Hematopoietic multipotent progenitor cell treated with erythropoietin and hydrocortisone succinate and interleukin-3 and kit ligand, for 8 days (in vitro differentiated cells): ENCODE data around the gene SLC23A2.
"Not testable (repeated sequence)": the region's sequence is repeated elsewhere in the genome, so short reads cannot be mapped to it uniquely, and the experiment has no call there.

Experiments used
- DNase-seq: peaks from one replicate; pipeline ENCODE4 v3.0.0-alpha.2; 2015

Gene SLC23A2

DNA sequence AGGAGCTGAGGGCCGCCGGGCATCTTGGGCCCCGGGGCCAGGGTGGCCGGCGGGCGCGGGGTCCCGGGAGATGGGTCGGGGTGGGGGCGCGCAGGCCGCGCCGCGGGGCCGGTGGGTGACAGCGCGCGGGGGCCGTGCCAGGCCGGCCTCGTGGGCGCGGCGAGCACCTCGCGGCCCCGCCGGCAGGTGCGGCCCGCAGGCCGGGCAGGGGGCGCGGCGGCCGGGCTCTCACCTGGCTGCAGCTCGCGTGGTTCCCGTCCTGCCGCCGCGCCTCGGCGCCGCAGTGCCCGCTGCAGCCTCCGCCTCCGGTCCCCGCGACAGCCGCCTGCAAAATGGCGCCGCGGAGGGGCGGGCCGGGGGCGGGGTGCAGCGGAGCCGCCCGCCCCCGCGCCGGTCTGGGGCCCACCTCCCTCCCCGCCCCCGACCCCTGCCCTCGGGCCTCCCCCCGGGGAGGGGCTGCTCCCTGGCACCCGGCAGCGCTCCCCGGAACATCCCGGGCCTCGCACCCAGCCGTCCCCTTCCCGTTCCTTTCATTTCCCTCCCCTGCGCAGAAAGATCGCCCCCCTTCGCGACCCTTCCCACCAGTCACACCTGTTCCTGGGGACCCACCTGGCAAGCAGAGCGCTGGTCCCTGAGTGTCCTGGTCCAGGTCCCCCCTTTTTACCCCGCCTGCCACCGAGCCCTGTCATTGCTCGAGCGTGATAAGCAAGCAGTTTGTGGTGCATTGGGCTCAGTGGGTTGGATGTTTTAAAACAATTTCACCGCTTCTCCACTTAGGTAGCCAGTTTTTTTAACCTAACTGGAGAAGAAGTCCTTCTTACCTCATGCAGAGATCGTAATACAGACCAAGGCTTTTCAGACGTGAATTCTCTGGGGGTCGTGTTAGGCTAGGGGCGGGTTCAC lies at the start of gene SLC23A2:
Gene SLC23A2, minus strand, starts transcription at position 337 of the 903 bp plus-strand sequence. CDS start 68,948 bp downstream, outside the sequence.
- DNase-seq, result peak; percentile 45

DNA sequence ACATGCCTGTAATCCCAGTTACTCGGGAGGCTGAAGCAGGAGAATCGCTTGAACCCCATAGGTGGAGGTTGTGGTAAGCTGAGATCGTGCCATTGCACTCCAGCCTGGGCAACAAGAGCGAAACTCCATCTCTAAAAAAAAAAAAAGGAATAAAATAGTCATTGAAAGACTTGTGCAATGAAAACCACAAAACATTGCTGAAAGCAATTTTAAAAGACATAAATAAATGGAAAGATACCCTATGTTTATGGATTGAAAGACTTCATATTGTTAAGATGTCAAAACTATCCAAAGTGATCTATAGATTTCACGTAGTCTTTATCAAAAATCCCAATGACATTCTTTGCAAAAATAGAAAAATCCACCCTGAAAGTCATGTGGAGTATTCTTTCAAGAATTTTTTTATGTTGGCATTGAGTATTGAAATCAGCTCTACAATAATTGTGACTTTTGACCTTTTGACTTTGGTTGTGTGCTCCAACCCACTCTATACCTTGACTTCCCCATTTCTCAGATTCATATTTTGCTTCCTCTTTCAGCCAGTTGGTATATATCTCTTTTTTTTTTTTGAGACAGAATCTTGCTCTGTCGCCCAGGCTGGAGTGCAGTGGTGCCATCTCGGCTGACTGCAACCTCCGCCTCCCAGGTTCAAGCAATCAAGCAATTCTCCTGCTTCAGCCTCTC lies 45.5 kb upstream of the SLC23A2 start:
- no peak for DNase-seq

DNA sequence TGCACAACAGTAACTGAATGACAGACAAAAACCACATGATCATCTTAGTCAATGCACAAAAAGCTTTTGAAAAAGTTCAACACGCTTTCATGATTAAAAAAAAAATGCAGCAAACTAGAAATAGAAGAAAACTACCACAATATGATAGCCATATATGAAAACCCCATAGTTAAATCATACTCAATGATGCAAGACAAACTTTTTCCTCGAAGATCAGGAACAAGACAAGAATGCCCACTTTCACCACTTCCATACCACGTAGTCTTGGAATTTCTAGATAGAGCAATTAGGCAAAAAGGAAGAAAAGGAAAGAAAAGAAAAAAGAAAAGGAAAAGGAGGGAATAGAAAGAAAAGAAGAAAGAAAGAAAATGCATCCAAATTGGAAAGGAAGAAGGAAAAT lies 44.6 kb upstream of the SLC23A2 start:
- DNase-seq, result no peak

DNA sequence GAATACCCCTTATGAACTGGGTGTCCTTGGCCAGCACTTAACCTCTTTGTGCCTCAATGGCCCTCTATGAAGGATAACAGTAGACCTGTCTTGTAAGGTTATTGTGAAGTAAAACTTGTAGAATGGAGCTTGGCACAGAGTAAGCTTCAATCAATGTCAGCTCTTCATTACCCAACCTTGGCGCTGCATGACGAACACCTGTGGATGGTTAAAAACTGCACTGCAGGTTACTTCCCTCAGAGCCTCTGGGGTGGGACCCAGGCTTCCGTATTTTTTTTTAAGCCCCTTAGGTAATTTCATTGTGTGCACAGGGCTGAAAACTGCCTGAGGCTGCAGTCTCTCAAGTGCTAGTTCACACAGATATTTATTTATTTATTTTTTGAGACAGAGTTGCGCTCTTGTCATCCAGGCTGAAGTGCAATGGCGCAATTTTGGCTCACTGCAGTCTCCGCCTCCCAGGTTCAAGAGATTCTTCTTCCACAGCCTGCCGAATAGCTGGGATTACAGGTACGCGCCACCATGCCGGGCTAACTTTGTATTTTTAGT lies 42.8 kb upstream of the SLC23A2 start:
- no peak for DNase-seq

DNA sequence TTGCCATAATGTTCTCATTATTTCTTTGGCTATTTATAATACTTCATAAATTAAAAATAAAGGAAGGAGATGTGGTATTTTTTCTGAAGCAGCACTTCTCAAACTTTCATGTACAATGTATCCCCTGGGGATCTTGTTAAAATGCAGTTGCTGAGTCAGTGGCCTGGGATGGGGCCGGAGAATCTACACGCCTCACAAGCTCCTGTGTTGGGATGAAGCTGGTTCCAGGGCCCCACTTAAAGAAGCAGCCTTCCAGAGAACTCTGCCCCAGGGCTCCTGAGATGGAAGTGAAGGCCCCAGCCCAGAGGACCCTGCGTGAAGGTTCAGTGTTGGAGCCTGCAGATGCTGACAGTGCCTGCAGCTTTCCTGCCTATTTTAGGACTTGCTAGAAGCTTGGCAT lies 40.1 kb upstream of the SLC23A2 start:
- DNase-seq, result no peak

DNA sequence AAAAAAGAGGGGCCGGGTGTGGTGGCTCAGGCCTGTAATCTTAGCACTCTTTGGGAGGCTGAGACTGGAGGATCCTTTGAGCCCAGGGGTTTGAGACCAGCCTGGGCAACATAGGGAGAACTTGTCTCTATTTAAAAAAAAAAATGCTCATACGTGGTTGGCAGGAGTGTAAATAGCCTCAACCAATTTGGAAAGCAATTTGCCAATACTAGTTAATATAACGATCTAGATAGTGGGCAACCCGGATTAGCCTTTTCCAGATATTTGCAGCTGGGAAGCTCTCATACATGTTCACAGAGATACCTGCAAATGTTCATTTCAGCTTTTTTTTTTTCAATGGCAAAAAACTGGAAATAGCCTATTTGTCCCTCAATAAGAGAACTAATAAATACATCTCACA lies 39.0 kb upstream of the SLC23A2 start:
- DNase-seq, result no peak

DNA sequence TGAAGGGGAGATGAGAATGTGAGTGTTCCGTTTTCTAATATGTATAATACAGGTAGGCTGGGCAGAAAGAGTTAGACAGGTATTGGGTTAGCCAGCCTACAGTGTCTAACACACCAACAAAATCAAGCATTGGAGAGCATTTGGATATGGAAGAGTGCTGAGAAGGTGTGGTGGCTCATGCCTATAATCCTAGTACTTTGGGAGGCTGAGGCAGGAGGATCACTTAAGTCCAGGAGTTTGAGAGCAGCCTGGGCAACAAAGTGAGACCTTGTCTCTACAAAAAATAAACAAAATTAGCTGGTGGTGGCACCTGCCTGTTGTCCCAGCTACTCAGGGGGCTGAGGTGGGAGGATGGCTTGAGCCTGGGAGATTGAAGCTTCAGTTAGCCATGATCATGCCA lies 38.6 kb upstream of the SLC23A2 start:
- DNase-seq, result no peak

DNA sequence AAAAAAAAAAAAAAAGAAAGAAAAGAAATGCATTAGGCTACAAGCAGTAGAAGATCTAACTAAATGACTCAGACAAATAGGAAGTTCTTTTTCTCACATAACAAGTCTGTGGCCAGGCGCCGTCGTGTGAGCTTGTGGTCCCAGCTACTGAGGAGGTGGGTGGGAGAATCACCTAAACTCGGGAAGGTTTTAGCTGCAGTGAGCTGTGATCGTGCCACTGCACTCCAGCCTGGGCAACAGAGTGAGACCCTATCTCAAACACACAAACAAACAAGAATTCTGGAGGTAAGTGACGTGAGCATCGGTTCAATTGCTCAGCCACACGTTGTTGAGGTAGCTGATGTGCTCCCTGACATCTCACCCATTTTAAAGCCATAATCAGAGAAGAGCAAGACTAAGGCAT lies 37.9 kb upstream of the SLC23A2 start:
- DNase-seq, result no peak

DNA sequence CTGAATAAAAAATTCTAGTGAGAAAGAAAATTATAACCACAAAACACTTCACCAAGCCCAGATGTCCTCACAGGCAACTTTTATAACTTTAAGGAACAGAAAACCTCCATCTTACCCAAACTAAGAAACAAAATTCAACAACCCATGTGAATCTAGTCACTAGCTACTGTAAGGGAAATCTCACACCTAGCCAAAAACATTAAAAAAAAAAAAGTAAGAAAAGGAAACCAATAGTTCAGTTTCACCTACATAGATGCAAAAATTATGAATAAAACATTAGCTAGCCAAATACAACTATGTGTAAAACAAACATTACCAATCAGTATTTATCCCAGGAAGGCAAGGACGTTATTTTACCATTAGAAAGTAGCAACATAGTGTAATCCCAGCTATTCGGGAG lies 35.5 kb upstream of the SLC23A2 start:
- DNase-seq, result no peak

DNA sequence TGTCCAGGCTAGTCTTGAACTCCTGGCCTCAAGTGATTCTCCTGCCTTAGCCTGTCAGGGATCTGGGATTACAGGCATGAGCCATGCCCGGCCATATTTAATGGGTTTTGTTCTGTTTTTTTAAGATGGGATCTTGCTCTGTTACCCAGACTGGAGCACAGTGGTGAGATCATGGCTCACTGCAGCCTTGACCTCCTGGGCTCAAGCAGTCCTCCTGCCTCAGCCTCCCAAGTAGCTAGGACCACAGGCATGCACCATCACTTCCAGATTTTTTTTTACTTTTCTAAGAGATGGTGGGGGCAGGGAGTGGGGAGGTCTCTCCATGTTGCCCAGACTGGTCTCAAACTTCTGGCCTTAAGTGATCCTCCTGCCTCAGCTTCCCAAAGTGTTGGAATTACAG lies 34.2 kb upstream of the SLC23A2 start:
- not testable (repeated sequence) for DNase-seq

DNA sequence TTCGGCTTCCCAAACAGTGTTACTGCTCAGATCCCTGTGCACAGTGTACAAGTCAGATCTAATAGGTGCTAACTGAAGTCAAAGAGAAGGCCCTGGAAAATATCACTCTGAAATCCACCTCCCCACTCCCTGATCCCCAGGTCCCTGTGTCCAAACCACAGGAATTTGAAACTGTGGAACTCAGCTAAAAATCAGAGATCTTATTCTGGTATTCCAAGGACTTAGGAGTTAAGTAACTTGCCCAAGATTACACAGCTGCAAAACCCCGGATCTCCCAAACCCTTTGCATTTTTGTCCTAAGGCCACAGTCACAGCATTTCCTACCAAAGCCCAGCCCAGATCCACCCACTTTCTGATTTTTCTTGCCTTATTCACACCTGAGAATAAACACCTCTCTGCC lies 32.3 kb upstream of the SLC23A2 start:
- DNase-seq, result no peak

DNA sequence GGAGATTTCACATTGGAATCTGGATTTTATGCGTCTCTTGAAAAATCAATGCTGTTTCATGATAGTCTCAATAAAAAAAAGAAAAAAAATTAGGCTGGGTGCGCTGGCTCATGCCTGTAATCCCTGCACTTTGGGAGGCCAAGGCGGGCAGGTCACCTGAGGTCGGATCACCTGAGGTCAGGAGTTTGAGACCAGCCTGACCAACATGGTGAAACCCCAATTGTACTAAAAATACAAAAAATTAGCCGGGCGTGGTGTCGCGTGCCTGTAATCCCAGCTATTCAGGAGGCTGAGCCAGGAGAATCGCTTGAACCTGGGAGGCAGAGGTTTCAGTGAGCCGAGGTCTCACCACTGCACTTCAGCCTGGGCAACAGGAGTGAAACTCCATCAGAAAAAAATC lies 30.4 kb upstream of the SLC23A2 start:
- not testable (repeated sequence) for DNase-seq

DNA sequence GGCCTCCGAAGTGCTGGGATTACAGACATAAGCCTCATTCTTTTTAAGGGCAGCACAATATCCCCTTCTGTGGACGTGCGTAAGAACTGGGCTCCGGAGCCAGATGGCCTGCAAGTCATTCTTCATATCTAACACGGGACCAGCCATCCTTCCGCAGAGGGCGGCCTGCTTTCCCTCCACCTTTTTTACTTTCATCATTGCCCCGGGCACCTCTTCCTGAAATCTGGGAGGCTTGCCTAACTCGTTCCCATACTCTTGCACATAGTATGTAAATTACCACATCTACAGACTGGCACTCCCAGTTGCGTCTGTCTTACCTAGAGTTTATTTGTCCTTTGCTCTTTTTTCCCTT lies 29.9 kb upstream of the SLC23A2 start:
- no peak for DNase-seq

DNA sequence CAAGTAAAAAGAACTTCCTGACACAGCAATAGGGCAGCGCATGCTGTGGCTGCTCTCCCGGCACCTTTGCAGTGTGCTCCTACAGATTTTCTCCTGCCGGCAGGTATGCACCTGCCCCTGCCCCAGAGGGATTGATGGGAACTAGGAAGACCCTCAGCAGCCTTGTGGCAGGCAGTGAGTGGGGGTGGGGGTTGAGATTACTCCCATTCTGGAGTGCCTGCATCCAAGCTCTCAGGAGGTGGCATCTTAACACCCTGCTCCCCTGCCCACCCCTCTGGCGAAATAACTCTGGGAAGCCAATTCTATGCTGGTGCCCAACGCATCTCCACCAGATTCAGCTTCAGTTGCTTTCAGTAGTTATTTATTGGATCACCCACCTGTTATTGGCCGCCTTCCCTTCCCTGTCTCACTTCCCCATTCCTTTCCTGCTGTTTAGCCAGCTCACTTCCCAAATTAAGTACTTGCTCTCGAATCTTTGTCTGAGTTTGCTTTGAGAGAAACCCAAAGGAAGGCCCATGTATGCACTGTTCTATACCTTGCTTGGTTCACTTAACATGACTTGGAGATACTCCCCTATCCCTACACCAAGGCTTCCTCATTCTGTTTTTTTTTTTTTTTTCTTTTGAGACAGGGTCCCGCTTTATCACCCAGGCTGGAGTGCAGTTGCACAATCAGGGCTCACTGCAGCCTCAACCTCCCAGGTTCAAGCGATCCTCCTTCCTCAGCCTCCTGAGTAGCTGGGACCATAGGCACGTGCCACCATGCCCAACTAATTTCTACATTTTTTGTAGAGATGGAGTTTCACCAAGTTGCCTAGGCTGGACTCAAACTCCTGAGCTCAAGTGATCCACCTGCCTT lies 29.3 kb upstream of the SLC23A2 start:
- DNase-seq, result no peak

DNA sequence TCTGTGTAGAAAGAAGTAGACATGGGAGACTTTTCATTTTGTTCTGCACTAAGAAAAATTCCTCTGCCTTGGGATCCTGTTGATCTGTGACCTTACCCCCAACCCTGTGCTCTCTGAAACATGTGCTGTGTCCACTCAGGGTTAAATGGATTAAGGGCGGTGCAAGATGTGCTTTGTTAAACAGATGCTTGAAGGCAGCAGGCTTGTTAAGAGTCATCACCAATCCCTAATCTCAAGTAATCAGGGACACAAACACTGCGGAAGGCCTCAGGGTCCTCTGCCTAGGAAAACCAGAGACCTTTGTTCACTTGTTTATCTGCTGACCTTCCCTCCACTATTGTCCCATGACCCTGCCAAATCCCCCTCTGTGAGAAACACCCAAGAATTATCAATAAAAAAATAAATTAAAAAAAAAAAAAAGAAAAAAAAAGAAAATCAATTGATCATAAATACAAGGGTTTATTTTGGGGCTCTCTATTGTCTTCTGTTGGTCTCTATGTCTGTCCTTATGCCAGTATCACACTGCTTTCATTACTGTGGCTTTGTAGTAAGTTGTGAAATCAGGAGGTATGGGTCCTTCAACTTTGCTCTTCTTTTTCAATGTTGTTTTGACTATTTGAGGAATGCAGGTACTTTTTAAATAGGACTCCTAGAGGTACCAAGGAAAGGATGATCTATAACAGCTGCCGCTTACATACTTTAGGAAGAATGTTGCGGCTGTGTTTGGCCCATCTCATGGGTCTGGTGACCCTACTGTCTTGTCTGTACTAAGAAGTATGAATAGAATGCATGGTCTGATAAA lies 27.1 kb upstream of the SLC23A2 start:
- DNase-seq, result not testable (repeated sequence)

DNA sequence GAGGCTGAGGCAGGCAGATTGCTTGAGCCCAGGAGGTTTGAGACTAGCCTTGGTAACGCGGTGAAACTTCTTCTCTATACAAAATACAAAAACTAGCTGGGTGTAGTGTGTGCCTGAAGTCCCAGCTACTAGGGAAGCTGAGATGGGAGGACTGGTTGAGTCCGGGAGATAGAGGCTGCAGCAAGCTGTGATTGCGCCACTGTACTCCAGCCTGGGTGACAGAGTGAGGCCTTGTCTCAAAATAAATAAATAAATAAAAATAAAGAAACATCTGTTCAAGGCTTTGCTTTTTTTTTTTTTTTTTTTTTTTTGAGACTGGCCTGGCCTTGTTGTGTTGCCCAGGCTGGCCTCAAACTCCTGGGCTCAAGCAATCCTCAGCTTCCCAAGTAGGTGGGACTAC lies 23.7 kb upstream of the SLC23A2 start:
- DNase-seq, result no peak

DNA sequence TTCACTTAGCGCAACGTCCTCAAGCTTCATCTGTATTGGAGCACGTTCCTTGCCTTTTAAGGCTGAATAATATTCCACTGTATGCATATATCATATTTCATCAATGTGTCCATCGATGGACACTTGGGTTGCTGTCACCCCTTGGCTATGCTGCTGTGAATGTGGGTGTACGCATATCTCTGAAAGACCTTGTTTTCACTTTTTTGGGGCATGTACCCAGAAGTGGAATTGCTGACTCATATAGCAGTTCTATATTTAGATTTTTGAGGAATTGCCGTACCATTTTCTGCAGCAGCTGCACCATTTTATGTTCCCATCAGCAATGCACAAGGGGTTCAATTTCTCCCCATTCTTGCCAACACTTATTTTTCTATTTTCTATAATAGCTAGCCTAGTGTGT lies 22.8 kb upstream of the SLC23A2 start:
- DNase-seq, result no peak

DNA sequence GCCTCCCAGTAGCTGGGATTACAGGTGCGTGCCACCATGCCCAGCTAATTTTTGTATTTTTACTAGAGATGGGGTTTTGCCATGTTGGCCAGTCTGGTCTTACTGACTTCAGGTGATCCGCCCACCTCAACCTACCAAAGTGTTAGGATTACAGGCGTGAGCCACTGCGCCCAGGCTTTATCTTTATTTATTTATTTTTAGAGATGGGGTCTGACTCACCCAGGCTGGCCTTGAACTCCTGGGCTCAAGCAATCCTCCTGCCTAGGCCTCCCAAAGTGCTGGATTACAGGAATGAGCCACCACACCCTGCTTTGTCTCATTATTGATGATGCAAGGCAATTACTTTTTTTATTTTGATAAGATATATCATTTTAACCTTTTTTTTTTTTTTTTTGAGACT lies 21.9 kb upstream of the SLC23A2 start:
- DNase-seq, result not testable (repeated sequence)

DNA sequence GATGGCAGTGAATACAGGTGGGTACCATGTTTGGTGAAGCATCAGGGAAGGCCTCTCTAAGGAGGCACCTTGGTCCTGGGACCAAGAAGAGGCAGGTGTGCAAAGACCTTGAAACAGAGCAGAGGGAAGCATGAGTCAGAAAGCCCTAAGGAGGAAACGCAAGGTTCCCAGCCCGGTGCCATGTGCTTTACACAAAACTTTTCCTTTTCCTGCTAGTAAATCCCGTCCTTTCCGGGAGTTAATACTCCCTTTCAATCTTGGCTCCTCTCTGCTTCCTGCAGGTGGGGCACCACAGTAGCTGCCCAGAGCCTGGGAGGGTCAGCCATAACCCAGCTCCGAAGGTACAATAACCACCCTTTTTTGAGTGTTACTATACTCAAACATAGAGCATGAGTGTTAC lies 19.4 kb upstream of the SLC23A2 start:
- DNase-seq, result no peak

DNA sequence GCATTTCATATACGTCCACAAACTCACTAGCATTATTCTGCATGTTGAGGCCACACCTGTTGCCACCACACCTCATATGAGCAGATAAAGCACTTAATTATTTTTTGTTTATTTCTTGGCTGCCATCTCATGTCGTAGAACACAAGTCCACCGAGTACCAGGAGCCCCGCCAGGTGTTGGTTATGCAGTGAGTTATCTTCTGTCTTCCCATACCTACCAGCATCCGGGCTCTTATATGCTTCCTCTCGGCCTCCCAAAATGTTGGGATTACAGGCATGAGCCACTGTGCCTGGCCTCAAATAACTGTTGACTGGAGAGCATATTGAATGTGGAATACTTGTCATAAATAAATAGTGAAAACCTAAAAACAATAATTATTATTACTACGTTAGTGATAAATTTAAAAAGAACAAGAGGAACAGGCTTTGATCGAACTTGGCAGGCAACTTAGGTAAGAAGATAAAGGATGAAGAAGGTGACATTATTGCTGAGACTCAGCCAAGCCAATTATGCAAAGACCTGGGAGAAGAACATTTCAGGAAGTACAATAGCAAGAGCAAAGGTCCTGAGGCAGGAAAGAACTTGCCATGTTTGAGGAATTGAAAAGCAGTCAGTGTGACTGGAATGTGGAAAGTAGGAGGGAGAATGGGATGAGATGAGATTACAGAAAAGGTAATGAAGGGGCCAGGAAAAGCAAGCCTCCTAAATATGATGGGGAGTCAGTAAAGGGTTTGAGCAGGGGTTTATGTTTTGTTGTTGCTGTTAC lies 12.6 kb upstream of the SLC23A2 start:
- DNase-seq, result no peak

DNA sequence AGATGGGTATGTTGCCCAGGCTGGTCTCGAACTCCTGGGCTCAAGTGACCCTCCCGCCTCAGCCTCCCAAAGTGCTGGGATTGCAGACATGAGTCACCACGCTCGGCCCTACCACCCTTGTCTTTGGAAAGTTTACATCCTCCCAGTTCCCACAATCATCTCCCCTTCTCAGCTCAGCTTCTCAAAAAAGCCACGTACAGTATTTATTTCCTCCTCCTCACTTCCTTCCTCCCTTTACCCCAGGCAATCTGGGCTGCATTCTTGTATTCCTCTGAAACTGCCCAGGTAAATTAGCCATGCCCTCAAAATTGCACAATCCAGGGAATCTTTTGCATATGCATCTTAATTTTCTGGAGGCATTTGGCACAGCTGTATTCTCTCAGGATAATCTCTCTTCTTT lies 7.4 kb upstream of the SLC23A2 start:
- DNase-seq, result no peak

DNA sequence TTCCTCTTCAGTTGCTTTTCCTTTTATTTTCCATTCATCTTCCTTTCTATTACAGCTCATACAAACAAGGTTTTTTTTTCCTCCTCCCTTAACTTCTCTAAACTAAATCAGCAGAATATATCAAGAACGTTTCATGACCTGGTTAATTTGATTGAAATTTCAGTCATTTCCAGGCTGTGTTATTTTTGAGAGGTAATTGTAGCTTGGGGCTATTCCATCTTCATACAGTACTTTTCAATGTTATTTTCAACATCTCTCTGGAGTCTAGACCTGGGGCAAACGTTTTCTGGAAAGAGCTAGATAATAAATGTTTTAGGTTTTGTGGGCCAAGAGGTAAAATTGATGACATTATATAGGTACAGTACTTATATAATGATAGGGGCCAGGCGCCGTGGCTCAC lies 4.0 kb upstream of the SLC23A2 start:
- no peak for DNase-seq
